Neural crest cell (in vitro differentiated cells): Measurements from ENCODE around the gene CCL3. TPM values are rescaled to one million over a fixed set of nuclear protein-coding genes. Genes with fewer than 3 reads are reported as not detected.

Experiments
- DNase-seq: peaks from one replicate; pipeline ENCODE4 v3.0.0; 2021; ENCODE audit warnings: low read depth, mixed read lengths, low spot score
- H3K27ac Mint-ChIP-seq: one replicate; pipeline ENCODE4 v1.8.0; 2021; ENCODE audit warnings: mild to moderate bottlenecking, mixed read lengths; ENCODE audit not compliant: unreplicated experiment
- H3K27me3 Mint-ChIP-seq: 2 replicates; pipeline ENCODE4 v1.8.0; 2021; ENCODE audit warnings: low read depth, mild to moderate bottlenecking, mixed read lengths
- H3K36me3 Mint-ChIP-seq: 2 replicates; pipeline ENCODE4 v1.8.0; 2021; ENCODE audit warnings: low read depth, mild to moderate bottlenecking, mixed read lengths
- H3K4me1 Mint-ChIP-seq: 2 replicates; pipeline ENCODE4 v1.8.0; 2021; ENCODE audit warnings: mixed read lengths
- H3K4me3 Mint-ChIP-seq: one replicate; pipeline ENCODE4 v1.8.0; 2021; ENCODE audit warnings: mild to moderate bottlenecking, mixed read lengths
- H3K9me3 Mint-ChIP-seq: 2 replicates; pipeline ENCODE4 v1.8.0; 2021; ENCODE audit warnings: mixed read lengths
- long read RNA-seq: library from polyadenylated mRNA; unstranded; transcript quantifications from one replicate; pipeline ENCODE4 v2.0.0, GENCODE V29; 2020
- total RNA-seq: library from RNA; stranded (reverse); gene quantifications from 2 replicates; pipeline ENCODE4 v1.2.1, GENCODE V29; 2021
- TF ChIP-seq, protein P1 (sequence below): fragments of 200-600 bp; sonication (generic); conservative IDR thresholded peaks from 2 replicates; pipeline ENCODE4 v1.5.0; 2021; ENCODE audit warnings: antibody characterized with exemption, mild to moderate bottlenecking

CCL3 gene
- total RNA-seq, result not detected in 2 replicates
- long read RNA-seq, result 0 reads

- H3K9me3 Mint-ChIP-seq, result no peaks in the 10 kb centered on the region
- peaks cover 17% of the 10 kb centered on the region for H3K27me3 Mint-ChIP-seq
- H3K27ac Mint-ChIP-seq, result no peak within 1 kb of the TSS
- no peak within 1 kb of the TSS for H3K4me3 Mint-ChIP-seq
- H3K36me3 Mint-ChIP-seq, result no peaks in the 10 kb centered on the region
- DNase-seq, result no peak
- no peaks in the 10 kb centered on the region for H3K4me1 Mint-ChIP-seq
- TF ChIP-seq, protein P1, sequence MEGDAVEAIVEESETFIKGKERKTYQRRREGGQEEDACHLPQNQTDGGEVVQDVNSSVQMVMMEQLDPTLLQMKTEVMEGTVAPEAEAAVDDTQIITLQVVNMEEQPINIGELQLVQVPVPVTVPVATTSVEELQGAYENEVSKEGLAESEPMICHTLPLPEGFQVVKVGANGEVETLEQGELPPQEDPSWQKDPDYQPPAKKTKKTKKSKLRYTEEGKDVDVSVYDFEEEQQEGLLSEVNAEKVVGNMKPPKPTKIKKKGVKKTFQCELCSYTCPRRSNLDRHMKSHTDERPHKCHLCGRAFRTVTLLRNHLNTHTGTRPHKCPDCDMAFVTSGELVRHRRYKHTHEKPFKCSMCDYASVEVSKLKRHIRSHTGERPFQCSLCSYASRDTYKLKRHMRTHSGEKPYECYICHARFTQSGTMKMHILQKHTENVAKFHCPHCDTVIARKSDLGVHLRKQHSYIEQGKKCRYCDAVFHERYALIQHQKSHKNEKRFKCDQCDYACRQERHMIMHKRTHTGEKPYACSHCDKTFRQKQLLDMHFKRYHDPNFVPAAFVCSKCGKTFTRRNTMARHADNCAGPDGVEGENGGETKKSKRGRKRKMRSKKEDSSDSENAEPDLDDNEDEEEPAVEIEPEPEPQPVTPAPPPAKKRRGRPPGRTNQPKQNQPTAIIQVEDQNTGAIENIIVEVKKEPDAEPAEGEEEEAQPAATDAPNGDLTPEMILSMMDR, result no peak
Measured at GRCh38 chr17:36089888-36090836, at the start of gene CCL3. CCL3 (minus strand) TSS chr17:36090143; CDS start chr17:36090058, 85 bp downstream.

GRCh38 chr17:36136439-36136838 lies 46.5 kb upstream of the CCL3 start:
- Mint-ChIP-seq H3K4me1 (peaks cover 2% of the 10 kb centered on the region), H3K4me3 (no peak overlapping the region), H3K27ac (no peak overlapping the region), H3K27me3 (peaks cover 6% of the 10 kb centered on the region), H3K9me3 (peaks cover 2% of the 10 kb centered on the region), H3K36me3 (no peaks in the 10 kb centered on the region)
- no peak for DNase-seq
- TF ChIP-seq, protein P1, result no peak

DNA sequence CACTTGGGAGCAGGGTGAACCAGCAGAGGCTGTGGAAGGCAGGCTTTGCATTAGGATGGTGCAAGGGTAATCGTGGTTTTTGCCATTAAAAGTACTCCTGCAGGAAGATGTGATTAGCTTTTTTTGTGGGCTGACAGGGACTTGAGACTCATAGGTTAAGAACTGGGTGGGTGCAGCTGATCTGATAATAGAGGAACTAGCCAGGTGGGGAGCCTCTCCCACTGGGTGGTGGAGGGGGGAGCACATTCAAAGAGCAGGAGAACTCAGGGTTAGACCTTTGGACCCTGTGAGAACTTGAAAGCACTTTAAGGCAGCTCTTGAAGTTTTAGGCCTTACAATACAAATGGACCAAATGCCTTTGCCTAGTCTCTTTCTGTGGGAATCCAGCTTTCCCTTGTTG lies 46.1 kb upstream of the CCL3 start:
- H3K36me3 Mint-ChIP-seq, result no peaks in the 10 kb centered on the region
- H3K9me3 Mint-ChIP-seq, result peaks cover 2% of the 10 kb centered on the region
- no peak overlapping the region for H3K27ac Mint-ChIP-seq
- no peak for DNase-seq
- no peak overlapping the region for H3K4me3 Mint-ChIP-seq
- H3K4me1 Mint-ChIP-seq, result peaks cover 3% of the 10 kb centered on the region
- H3K27me3 Mint-ChIP-seq, result peaks cover 2% of the 10 kb centered on the region
- TF ChIP-seq, protein P1, result no peak

DNA sequence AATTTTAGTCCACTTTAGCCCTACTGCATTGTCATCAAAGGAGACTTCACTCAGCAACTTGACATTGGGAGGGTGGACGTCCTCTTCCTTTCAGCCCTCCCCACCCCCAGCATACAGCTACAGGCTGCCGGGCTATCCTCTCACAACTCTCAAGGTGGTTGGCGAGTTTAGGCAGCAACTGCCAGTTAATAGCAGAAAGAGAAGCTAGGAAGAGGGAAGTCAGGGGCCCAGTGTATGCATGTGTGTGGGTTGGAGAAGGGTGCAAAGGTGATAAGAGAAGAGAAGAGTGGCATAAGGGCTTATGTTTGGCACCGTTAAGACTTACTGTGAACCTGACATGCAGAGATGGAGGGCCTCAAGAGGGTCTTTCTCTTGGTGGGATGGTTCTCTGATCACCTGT lies 45.5 kb upstream of the CCL3 start:
- Mint-ChIP-seq H3K9me3 (peaks cover 2% of the 10 kb centered on the region), H3K4me3 (no peak overlapping the region), H3K36me3 (no peaks in the 10 kb centered on the region), H3K27ac (no peak overlapping the region), H3K4me1 (peaks cover 3% of the 10 kb centered on the region), H3K27me3 (no peaks in the 10 kb centered on the region)
- TF ChIP-seq, protein P1, result no peak
- no peak for DNase-seq

- no peak overlapping the region for H3K27ac Mint-ChIP-seq
- H3K36me3 Mint-ChIP-seq, result no peaks in the 10 kb centered on the region
- H3K27me3 Mint-ChIP-seq, result no peaks in the 10 kb centered on the region
- H3K4me1 Mint-ChIP-seq, result peaks cover 3% of the 10 kb centered on the region
- no peak overlapping the region for H3K4me3 Mint-ChIP-seq
- TF ChIP-seq, protein P1, result no peak
- H3K9me3 Mint-ChIP-seq, result peaks cover 2% of the 10 kb centered on the region
- no peak for DNase-seq
Measured at GRCh38 chr17:36133602-36134236, 43.8 kb upstream of the CCL3 start.
